K562 (cell line): ENCODE results near the gene ADAT2. TPM values are rescaled to one million over a fixed set of nuclear protein-coding genes. Genes with fewer than 3 reads are reported as not detected.

Source experiments
- CHD7 ChIP-seq: fragments of 200-600 bp; sonication (generic); IDR thresholded peaks from one replicate; pipeline ENCODE4 v1.6.1; 2012; ENCODE audit warnings: mild to moderate bottlenecking, low read depth, low read length, inconsistent platforms
- EWSR1 ChIP-seq: fragments of 450-650 bp; IDR thresholded peaks from 2 replicates; pipeline ENCODE4 v1.6.1; 2018; ENCODE audit warnings: borderline replicate concordance, mild to moderate bottlenecking, low read depth, moderate library complexity; ENCODE audit not compliant: partially characterized antibody
- GABPB2 ChIP-seq: fragments of 250-450 bp; sonication (Bioruptor Pico); conservative IDR thresholded peaks from 2 replicates; pipeline ENCODE4 v1.5.1; 2021; ENCODE audit warnings: mild to moderate bottlenecking
- MBD2 ChIP-seq: sonication (generic); IDR thresholded peaks from 2 replicates; pipeline ENCODE4 v1.6.1; 2016; ENCODE audit warnings: low read depth, borderline replicate concordance
- MECOM ChIP-seq: fragments of 250-450 bp; sonication (Bioruptor Pico); IDR thresholded peaks from 2 replicates; pipeline ENCODE4 v1.8.0; 2022; ENCODE audit warnings: inconsistent platforms
- NR2F6 ChIP-seq: fragments of 450-650 bp; formaldehyde crosslinking; IDR thresholded peaks from 2 replicates; pipeline ENCODE4 v1.4.0; 2020; ENCODE audit warnings: mild to moderate bottlenecking
- POLR3A ChIP-seq: IDR thresholded peaks from 2 replicates; pipeline ENCODE4 v1.6.1; 2011; ENCODE audit warnings: borderline replicate concordance, mild to moderate bottlenecking, moderate library complexity; ENCODE audit not compliant: insufficient read length, insufficient read depth; ENCODE audit errors: extremely low read depth
- SMC3 ChIP-seq: conservative IDR thresholded peaks from 2 replicates; pipeline ENCODE4 v1.6.1; 2011; ENCODE audit warnings: low read depth, low read length, improper control_type of control experiment; ENCODE audit not compliant: insufficient read depth
- SRSF3 ChIP-seq: fragments of 200-400 bp; formaldehyde crosslinking; IDR thresholded peaks from 2 replicates; pipeline ENCODE4 v1.6.1; 2016; ENCODE audit warnings: mild to moderate bottlenecking, low read length, moderate library complexity; ENCODE audit not compliant: insufficient read depth
- THRAP3 ChIP-seq: fragments of 450-650 bp; IDR thresholded peaks from 2 replicates; pipeline ENCODE4 v1.6.1; 2016; ENCODE audit warnings: mild to moderate bottlenecking, inconsistent platforms, borderline replicate concordance
- polyA plus RNA-seq, 8 experiments: library from polyadenylated mRNA; depleted of rRNA in 4 of 8; stranded (reverse) in 5 of 8; unstranded in 3 of 8; fragments of >200 nt; fragmentation: Nextera tagmentation in 2 of 8; fragmentation: Illumina TruSeq in 1 of 8; extraction: Ambion mirVana in 2 of 8; extraction: Trizol in 1 of 8; gene quantifications; 2 replicates each; pipeline versions ENCODE4 v1.2.1 to v1.2.3, GENCODE V29; 2011 to 2014; ENCODE audit warnings: inconsistent platforms in 1 of 8, missing spikeins in 1 of 8
- total RNA-seq, 7 experiments: library from RNA; depleted of rRNA in 6 of 7; stranded (reverse); fragments of >200 nt in 6 of 7; fragmentation: Illumina TruSeq in 2 of 7; extraction: Trizol in 2 of 7; gene quantifications; 2 replicates each; pipeline versions ENCODE4 v1.2.1 to v1.2.3, GENCODE V29; 2011 to 2021; ENCODE audit warnings: low replicate concordance in 1 of 7
- TF ChIP-seq, protein P1 (sequence below): fragments of 450-650 bp; formaldehyde crosslinking; IDR thresholded peaks from 2 replicates; pipeline ENCODE4 v1.4.0; 2022; ENCODE audit warnings: missing genetic modification characterization
- TF ChIP-seq, protein P2 (sequence below), 2 experiments: fragments of 450-650 bp; conservative IDR thresholded peaks; 2 replicates each; pipeline ENCODE4 v1.6.1; 2017; ENCODE audit warnings: mild to moderate bottlenecking in 2 of 2, moderate library complexity in 2 of 2

The ADAT2 gene
- total and polyA plus RNA-seq, 9 of the 15 experiments (the other 6 are each of a cell fraction or from before 2014, with no cell fraction given) = 13.0 to 62.5 (median 31.7) TPM

DNA sequence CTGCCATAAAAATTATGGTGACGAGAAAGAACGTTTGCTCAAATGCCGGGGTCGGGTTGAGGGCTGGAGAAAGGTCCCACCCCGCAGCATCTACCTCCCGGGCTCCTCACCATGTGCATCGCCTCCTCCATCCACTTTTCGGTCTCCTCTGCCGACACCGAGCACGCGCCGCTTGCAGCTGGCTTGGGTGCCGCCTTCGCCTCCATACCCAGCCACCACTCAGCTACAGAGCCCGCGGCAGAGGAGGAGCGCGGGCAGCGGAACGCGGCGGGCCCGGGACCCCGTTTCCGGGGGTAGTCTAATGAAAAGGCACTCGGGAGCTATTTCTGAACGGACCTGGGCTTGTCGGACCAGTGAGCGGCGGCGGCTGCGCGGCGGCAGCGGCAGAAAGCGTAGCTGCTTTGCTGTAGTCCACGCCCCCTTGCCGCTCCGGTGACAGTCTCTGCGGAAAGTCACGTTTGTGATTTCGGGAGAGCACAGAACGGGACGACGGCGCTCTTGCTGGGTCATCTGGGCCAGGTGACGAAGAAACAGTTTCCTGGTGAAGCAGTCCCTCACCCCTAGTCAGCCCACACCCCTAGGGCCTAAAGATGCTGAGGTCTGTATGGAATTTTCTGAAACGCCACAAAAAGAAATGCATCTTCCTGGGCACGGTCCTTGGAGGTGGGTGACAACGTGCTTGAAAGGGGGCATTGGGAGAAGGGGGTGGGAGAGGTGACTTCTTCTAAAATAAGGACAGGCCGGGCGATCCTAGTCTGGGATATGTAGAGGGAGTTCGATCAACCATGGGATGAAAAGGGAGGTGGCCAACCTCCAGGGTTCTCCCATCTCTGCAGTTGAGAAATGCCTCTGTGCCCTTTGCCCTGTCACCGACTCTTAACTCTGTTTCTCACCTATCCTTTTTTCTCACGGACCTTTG lies at the start of gene ADAT2, which contains the start of gene PEX3 (continued):
- TF ChIP-seq, protein P1, sequence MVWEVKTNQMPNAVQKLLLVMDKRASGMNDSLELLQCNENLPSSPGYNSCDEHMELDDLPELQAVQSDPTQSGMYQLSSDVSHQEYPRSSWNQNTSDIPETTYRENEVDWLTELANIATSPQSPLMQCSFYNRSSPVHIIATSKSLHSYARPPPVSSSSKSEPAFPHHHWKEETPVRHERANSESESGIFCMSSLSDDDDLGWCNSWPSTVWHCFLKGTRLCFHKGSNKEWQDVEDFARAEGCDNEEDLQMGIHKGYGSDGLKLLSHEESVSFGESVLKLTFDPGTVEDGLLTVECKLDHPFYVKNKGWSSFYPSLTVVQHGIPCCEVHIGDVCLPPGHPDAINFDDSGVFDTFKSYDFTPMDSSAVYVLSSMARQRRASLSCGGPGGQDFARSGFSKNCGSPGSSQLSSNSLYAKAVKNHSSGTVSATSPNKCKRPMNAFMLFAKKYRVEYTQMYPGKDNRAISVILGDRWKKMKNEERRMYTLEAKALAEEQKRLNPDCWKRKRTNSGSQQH = no peak
- peak; percentile 33 for TF ChIP-seq CHD7
- TF ChIP-seq EWSR1 = no peak
- TF ChIP-seq NR2F6 = no peak
- TF ChIP-seq, protein P2, sequence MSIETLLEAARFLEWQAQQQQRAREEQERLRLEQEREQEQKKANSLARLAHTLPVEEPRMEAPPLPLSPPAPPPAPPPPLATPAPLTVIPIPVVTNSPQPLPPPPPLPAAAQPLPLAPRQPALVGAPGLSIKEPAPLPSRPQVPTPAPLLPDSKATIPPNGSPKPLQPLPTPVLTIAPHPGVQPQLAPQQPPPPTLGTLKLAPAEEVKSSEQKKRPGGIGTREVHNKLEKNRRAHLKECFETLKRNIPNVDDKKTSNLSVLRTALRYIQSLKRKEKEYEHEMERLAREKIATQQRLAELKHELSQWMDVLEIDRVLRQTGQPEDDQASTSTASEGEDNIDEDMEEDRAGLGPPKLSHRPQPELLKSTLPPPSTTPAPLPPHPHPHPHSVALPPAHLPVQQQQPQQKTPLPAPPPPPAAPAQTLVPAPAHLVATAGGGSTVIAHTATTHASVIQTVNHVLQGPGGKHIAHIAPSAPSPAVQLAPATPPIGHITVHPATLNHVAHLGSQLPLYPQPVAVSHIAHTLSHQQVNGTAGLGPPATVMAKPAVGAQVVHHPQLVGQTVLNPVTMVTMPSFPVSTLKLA (conservative IDR thresholded peaks at IDR 0.05) = peak; percentile 79 to 90
- TF ChIP-seq THRAP3 = no peak
- peak; percentile 93 for TF ChIP-seq MBD2
- no peak for TF ChIP-seq GABPB2
- no peak for TF ChIP-seq SRSF3
- no peak for TF ChIP-seq MECOM (CRISPR knock-in tag)
- no peak for TF ChIP-seq POLR3A
- 0 out of 2 replicates have a peak, but pooled peaks have one; percentile 18 for TF ChIP-seq SMC3
